Transverse colon (tissue), 4 donors: Measurements from ENCODE around the gene RBFOX2.

Experiments
- EP300 ChIP-seq: sonication (generic); formaldehyde crosslinking; IDR thresholded peaks from one replicate; pipeline ENCODE4 v1.6.1; 2017; ENCODE audit warnings: antibody characterized with exemption, low read depth
- POLR2A ChIP-seq: fragments of 450-650 bp; IDR thresholded peaks from one replicate; pipeline ENCODE4 v1.6.1; 2016; ENCODE audit warnings: antibody characterized with exemption, mild to moderate bottlenecking, moderate library complexity
- POLR2AphosphoS5 ChIP-seq, 3 donors: sonication (generic); formaldehyde crosslinking; IDR thresholded peaks; one replicate each; pipeline ENCODE4 v1.6.1; 2016; ENCODE audit warnings: antibody characterized with exemption in 3 of 3
- TF ChIP-seq, protein P1 (sequence below), 5 experiments: fragments of 200-600 bp in 3 of 5; fragments of 450-650 bp in 2 of 5; sonication (generic) in 3 of 5; IDR thresholded peaks; 1 replicate in 2 of 5; 2 replicates in 3 of 5; pipeline ENCODE4 v1.5.1; 2016 to 2017; ENCODE audit warnings: antibody characterized with exemption in 5 of 5, inconsistent platforms in 3 of 5, mild to moderate bottlenecking in 2 of 5, moderate library complexity in 1 of 5

DNA sequence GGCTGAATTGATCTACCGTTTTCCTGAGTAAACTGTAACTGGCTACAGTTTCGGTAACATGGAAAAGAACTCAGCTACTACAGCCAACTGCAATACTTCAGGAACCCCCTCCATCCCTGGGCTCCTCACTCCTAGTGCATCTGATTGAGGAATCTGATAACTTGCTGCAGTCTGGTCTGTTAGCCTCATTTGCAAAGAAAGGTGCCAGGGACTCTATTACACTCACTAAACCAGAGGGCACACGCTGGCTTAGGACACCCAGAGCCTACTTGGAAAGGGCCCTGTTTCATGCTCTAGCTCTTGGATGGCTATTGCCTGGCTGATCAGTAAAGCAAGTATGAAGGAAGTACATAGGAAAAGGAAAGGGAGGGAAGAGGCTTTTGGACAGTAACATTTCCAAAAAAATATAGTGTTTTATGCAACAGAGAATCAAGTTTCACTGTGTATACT, 288.7 kb downstream of the RBFOX2 start:
- TF ChIP-seq, protein P1, sequence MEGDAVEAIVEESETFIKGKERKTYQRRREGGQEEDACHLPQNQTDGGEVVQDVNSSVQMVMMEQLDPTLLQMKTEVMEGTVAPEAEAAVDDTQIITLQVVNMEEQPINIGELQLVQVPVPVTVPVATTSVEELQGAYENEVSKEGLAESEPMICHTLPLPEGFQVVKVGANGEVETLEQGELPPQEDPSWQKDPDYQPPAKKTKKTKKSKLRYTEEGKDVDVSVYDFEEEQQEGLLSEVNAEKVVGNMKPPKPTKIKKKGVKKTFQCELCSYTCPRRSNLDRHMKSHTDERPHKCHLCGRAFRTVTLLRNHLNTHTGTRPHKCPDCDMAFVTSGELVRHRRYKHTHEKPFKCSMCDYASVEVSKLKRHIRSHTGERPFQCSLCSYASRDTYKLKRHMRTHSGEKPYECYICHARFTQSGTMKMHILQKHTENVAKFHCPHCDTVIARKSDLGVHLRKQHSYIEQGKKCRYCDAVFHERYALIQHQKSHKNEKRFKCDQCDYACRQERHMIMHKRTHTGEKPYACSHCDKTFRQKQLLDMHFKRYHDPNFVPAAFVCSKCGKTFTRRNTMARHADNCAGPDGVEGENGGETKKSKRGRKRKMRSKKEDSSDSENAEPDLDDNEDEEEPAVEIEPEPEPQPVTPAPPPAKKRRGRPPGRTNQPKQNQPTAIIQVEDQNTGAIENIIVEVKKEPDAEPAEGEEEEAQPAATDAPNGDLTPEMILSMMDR (IDR thresholded peaks at IDR 0.05), result no peak
- TF ChIP-seq POLR2A, result no peak
- TF ChIP-seq EP300, result no peak
- no peak for TF ChIP-seq POLR2AphosphoS5 (IDR thresholded peaks at IDR 0.05)
